ENCODE measurements around the gene RBM20.

- TF ChIP-seq, protein P1, sequence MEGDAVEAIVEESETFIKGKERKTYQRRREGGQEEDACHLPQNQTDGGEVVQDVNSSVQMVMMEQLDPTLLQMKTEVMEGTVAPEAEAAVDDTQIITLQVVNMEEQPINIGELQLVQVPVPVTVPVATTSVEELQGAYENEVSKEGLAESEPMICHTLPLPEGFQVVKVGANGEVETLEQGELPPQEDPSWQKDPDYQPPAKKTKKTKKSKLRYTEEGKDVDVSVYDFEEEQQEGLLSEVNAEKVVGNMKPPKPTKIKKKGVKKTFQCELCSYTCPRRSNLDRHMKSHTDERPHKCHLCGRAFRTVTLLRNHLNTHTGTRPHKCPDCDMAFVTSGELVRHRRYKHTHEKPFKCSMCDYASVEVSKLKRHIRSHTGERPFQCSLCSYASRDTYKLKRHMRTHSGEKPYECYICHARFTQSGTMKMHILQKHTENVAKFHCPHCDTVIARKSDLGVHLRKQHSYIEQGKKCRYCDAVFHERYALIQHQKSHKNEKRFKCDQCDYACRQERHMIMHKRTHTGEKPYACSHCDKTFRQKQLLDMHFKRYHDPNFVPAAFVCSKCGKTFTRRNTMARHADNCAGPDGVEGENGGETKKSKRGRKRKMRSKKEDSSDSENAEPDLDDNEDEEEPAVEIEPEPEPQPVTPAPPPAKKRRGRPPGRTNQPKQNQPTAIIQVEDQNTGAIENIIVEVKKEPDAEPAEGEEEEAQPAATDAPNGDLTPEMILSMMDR (conservative IDR thresholded peaks at IDR 0.05), result no peak
- TF ChIP-seq EZH2 (IDR thresholded peaks at IDR 0.05; ENCODE audit: low read depth), result no peak
Measured at GRCh38 chr10:110780704-110781103, 136.6 kb downstream of the RBM20 start.

Measured in PC-9 (cell line).